ENCODE results near the gene TMEM178B.

The TMEM178B gene

DNA sequence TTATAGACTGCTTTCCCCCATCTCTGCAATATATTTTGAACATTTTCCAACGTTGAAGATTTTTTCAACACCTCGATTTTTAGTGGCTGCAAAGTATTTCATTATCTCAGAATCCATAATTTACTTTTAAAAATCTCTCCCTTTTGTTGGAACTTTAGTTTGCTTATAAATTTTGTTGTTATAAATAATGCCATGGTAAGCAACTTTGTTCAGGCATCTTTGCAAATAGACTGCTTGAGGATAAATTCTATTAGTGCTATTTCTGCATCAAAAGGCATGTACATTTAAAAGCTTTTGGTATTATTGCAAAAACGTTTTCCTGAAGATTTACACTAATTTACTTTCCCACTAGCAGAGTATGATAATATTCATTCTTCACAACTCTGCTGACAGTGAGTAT lies 79.4 kb downstream of the TMEM178B start:
- no peak overlapping the region for H3K14ac ChIP-seq (ENCODE audit: low read length)
- WGBS, 2 donors (ENCODE audit: extremely low coverage in 2 of 2, insufficient read length in 2 of 2, insufficient replicate concordance in 1 of 2), result no CpG with 5 or more reads among the region's 3 CpGs
- no peak overlapping the region for H3K9ac ChIP-seq (ENCODE audit: low read depth, low read length, poor library complexity)
- no peak overlapping the region for H3K27ac ChIP-seq (replicated peaks; ENCODE audit: low read length)
- H3K27me3 ChIP-seq (ENCODE audit: control insufficient read depth in 3 of 3, insufficient read depth in 3 of 3, low read depth in 1 of 3, low read length in 3 of 3), result no peaks in the 10 kb centered on the region
- no peaks in the 10 kb centered on the region for H3K9me3 ChIP-seq (replicated peaks in 1 of 2; ENCODE audit: control insufficient read depth in 2 of 2, insufficient read depth in 1 of 2, low read depth in 1 of 2, low read length in 2 of 2)
- no peak overlapping the region for H4K8ac ChIP-seq (ENCODE audit: low read depth, low read length)
- H3K4me3 ChIP-seq (ENCODE audit: low read length in 2 of 2), result no peak overlapping the region
- no peak overlapping the region for H2BK12ac ChIP-seq (ENCODE audit: low read length)
- H2BK120ac ChIP-seq (ENCODE audit: low read depth, low read length), result no peak overlapping the region
- peaks cover 0 to 4% of the 10 kb centered on the region in 2 donors for H3K4me1 ChIP-seq (ENCODE audit: control insufficient read depth in 2 of 2, insufficient read depth in 1 of 2, low read depth in 1 of 2, low read length in 2 of 2)
- no peak overlapping the region for H4K91ac ChIP-seq (ENCODE audit: low read depth, low read length, poor library complexity)
- no peak overlapping the region for H2BK5ac ChIP-seq (ENCODE audit: low read length)
- H3K79me1 ChIP-seq (ENCODE audit: low read depth, low read length), result no peaks in the 10 kb centered on the region
- H3K36me3 ChIP-seq (replicated peaks in 1 of 2; ENCODE audit: control insufficient read depth in 2 of 2, insufficient read depth in 2 of 2, low read length in 2 of 2), result no peaks in the 10 kb centered on the region
- no peak overlapping the region for H2BK15ac ChIP-seq (ENCODE audit: low read length)
- no peak overlapping the region for H3K4me2 ChIP-seq (ENCODE audit: insufficient read depth, low read length, poor library complexity, severe bottlenecking)
- H3K18ac ChIP-seq (ENCODE audit: low read length), result no peak overlapping the region
- H3K4ac ChIP-seq (ENCODE audit: low read length), result no peak overlapping the region
- DNase-seq (ENCODE audit: low spot score), result no peak
- H2AFZ ChIP-seq (ENCODE audit: low read length), result no peak overlapping the region
- H3K23ac ChIP-seq (ENCODE audit: low read depth, low read length, poor library complexity), result no peak overlapping the region
- H2AK5ac ChIP-seq (ENCODE audit: low read depth, low read length), result no peak overlapping the region

DNA sequence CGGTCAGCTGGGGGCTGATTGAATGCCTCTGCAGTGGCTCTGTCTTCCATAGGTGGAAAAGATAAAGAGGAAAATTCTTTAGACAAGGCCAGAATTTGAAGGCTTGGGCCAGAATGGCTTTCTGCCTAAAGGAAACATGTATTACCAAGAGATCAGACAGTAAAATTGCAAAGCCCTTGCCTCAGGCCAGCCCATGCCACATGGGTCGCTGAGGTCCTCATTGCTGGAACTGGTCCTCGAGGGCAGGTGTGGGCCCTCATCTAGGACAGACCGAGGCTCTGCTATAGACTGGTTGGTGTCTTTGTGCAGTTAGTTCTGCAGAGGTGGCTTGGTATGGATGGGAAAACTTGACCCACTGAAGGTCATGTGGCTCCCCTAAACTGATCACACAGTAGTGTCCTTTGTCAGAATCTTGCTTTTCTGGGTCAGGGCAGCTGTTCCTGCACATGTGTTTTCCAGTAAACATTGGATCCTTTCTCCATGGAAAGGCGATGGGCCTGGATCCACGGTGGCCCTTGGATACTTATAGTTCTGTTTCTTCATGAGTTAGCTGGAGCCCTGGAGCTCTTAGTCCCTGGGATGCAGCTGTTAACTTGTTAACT lies 80.4 kb downstream of the TMEM178B start:
- Histone ChIP-seq H3K36me3 (replicated peaks in 1 of 2; ENCODE audit: control insufficient read depth in 2 of 2, insufficient read depth in 2 of 2, low read length in 2 of 2) (no peaks in the 10 kb centered on the region), H2AK5ac (ENCODE audit: low read depth, low read length) (no peak overlapping the region), H3K4me2 (ENCODE audit: insufficient read depth, low read length, poor library complexity, severe bottlenecking) (no peak overlapping the region), H3K79me1 (ENCODE audit: low read depth, low read length) (no peaks in the 10 kb centered on the region), H2BK5ac (ENCODE audit: low read length) (no peak overlapping the region), H3K4ac (ENCODE audit: low read length) (no peak overlapping the region), H3K23ac (ENCODE audit: low read depth, low read length, poor library complexity) (no peak overlapping the region), H2BK15ac (ENCODE audit: low read length) (no peak overlapping the region), H3K9me3 (replicated peaks in 1 of 2; ENCODE audit: control insufficient read depth in 2 of 2, insufficient read depth in 1 of 2, low read depth in 1 of 2, low read length in 2 of 2) (no peaks in the 10 kb centered on the region), H3K18ac (ENCODE audit: low read length) (no peak overlapping the region), H3K4me3 (ENCODE audit: low read length in 2 of 2) (no peak overlapping the region), H3K4me1 (ENCODE audit: control insufficient read depth in 2 of 2, insufficient read depth in 1 of 2, low read depth in 1 of 2, low read length in 2 of 2) (peaks cover 0 to 4% of the 10 kb centered on the region in 2 donors), H3K9ac (ENCODE audit: low read depth, low read length, poor library complexity) (no peak overlapping the region), H4K91ac (ENCODE audit: low read depth, low read length, poor library complexity) (no peak overlapping the region), H4K8ac (ENCODE audit: low read depth, low read length) (no peak overlapping the region), H3K27ac (replicated peaks; ENCODE audit: low read length) (no peak overlapping the region), H2BK120ac (ENCODE audit: low read depth, low read length) (no peak overlapping the region), H3K14ac (ENCODE audit: low read length) (no peak overlapping the region), H2BK12ac (ENCODE audit: low read length) (no peak overlapping the region), H3K27me3 (ENCODE audit: control insufficient read depth in 3 of 3, insufficient read depth in 3 of 3, low read depth in 1 of 3, low read length in 3 of 3) (no peaks in the 10 kb centered on the region), H2AFZ (ENCODE audit: low read length) (no peak overlapping the region)
- no peak for DNase-seq (ENCODE audit: low spot score)
- no CpG with 5 or more reads among the region's 6 CpGs for WGBS, 2 donors (ENCODE audit: extremely low coverage in 2 of 2, insufficient read length in 2 of 2, insufficient replicate concordance in 1 of 2)

DNA sequence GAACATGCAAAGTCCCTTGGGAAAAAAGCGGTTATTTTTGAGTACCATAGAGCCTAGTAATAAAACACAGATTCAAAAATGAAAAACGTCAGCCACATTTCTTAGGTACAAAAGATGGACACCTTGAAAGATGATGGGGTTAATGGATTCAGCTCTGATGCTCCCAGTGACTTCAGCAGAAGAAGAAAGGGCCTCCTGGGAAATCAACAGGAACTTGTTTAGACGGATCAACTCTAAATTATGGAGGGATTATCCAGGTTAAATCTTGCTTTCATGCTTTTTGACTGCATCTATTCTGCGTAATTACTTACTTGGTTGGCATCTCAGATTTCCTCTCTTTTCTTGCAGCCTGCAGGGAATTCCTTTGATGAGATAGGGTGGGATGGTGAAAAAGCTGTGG lies 82.5 kb downstream of the TMEM178B start:
- H4K91ac ChIP-seq (ENCODE audit: low read depth, low read length, poor library complexity), result no peak overlapping the region
- peaks cover 0 to 2% of the 10 kb centered on the region in 2 donors for H3K9me3 ChIP-seq (replicated peaks in 1 of 2; ENCODE audit: control insufficient read depth in 2 of 2, insufficient read depth in 1 of 2, low read depth in 1 of 2, low read length in 2 of 2)
- H3K79me1 ChIP-seq (ENCODE audit: low read depth, low read length), result no peaks in the 10 kb centered on the region
- H2BK120ac ChIP-seq (ENCODE audit: low read depth, low read length), result no peak overlapping the region
- H2AK5ac ChIP-seq (ENCODE audit: low read depth, low read length), result no peak overlapping the region
- no peak overlapping the region for H3K27ac ChIP-seq (replicated peaks; ENCODE audit: low read length)
- H2BK12ac ChIP-seq (ENCODE audit: low read length), result no peak overlapping the region
- no peak overlapping the region for H3K4me3 ChIP-seq (ENCODE audit: low read length in 2 of 2)
- H2BK5ac ChIP-seq (ENCODE audit: low read length), result no peak overlapping the region
- no peak overlapping the region for H3K18ac ChIP-seq (ENCODE audit: low read length)
- H3K23ac ChIP-seq (ENCODE audit: low read depth, low read length, poor library complexity), result no peak overlapping the region
- H3K27me3 ChIP-seq (ENCODE audit: control insufficient read depth in 3 of 3, insufficient read depth in 3 of 3, low read depth in 1 of 3, low read length in 3 of 3), result no peaks in the 10 kb centered on the region
- H4K8ac ChIP-seq (ENCODE audit: low read depth, low read length), result no peak overlapping the region
- H3K14ac ChIP-seq (ENCODE audit: low read length), result no peak overlapping the region
- no peak for DNase-seq (ENCODE audit: low spot score)
- H3K4me2 ChIP-seq (ENCODE audit: insufficient read depth, low read length, poor library complexity, severe bottlenecking), result no peak overlapping the region
- no peak overlapping the region for H2BK15ac ChIP-seq (ENCODE audit: low read length)
- no peak overlapping the region for H3K9ac ChIP-seq (ENCODE audit: low read depth, low read length, poor library complexity)
- H2AFZ ChIP-seq (ENCODE audit: low read length), result no peak overlapping the region
- H3K4me1 ChIP-seq (ENCODE audit: control insufficient read depth in 2 of 2, insufficient read depth in 1 of 2, low read depth in 1 of 2, low read length in 2 of 2), result peaks cover 0 to 8% of the 10 kb centered on the region in 2 donors
- peaks cover 0 to 2% of the 10 kb centered on the region in 2 donors for H3K36me3 ChIP-seq (replicated peaks in 1 of 2; ENCODE audit: control insufficient read depth in 2 of 2, insufficient read depth in 2 of 2, low read length in 2 of 2)
- H3K4ac ChIP-seq (ENCODE audit: low read length), result no peak overlapping the region
- WGBS, 2 donors (ENCODE audit: extremely low coverage in 2 of 2, insufficient read length in 2 of 2, insufficient replicate concordance in 1 of 2), result no CpG with 5 or more reads among the region's 4 CpGs

- H3K4me2 ChIP-seq (ENCODE audit: insufficient read depth, low read length, poor library complexity, severe bottlenecking), result no peak overlapping the region
- no peak overlapping the region for H2BK5ac ChIP-seq (ENCODE audit: low read length)
- no peak overlapping the region for H2AFZ ChIP-seq (ENCODE audit: low read length)
- no peak overlapping the region for H2BK15ac ChIP-seq (ENCODE audit: low read length)
- no peak overlapping the region for H3K14ac ChIP-seq (ENCODE audit: low read length)
- no peak overlapping the region for H3K18ac ChIP-seq (ENCODE audit: low read length)
- no peak overlapping the region for H4K91ac ChIP-seq (ENCODE audit: low read depth, low read length, poor library complexity)
- H3K27me3 ChIP-seq (ENCODE audit: control insufficient read depth in 3 of 3, insufficient read depth in 3 of 3, low read depth in 1 of 3, low read length in 3 of 3), result no peaks in the 10 kb centered on the region
- no peak overlapping the region for H3K4me3 ChIP-seq (ENCODE audit: low read length in 2 of 2)
- H3K27ac ChIP-seq (replicated peaks; ENCODE audit: low read length), result no peak overlapping the region
- H2AK5ac ChIP-seq (ENCODE audit: low read depth, low read length), result no peak overlapping the region
- DNase-seq (ENCODE audit: low spot score), result no peak
- no peak overlapping the region for H3K9ac ChIP-seq (ENCODE audit: low read depth, low read length, poor library complexity)
- H3K4me1 ChIP-seq (ENCODE audit: control insufficient read depth in 2 of 2, insufficient read depth in 1 of 2, low read depth in 1 of 2, low read length in 2 of 2), result peaks cover 0 to 8% of the 10 kb centered on the region in 2 donors
- no peak overlapping the region for H4K8ac ChIP-seq (ENCODE audit: low read depth, low read length)
- no peak overlapping the region for H3K23ac ChIP-seq (ENCODE audit: low read depth, low read length, poor library complexity)
- H2BK120ac ChIP-seq (ENCODE audit: low read depth, low read length), result no peak overlapping the region
- H3K36me3 ChIP-seq (replicated peaks in 1 of 2; ENCODE audit: control insufficient read depth in 2 of 2, insufficient read depth in 2 of 2, low read length in 2 of 2), result peaks cover 0 to 2% of the 10 kb centered on the region in 2 donors
- no peak overlapping the region for H3K4ac ChIP-seq (ENCODE audit: low read length)
- H3K9me3 ChIP-seq (replicated peaks in 1 of 2; ENCODE audit: control insufficient read depth in 2 of 2, insufficient read depth in 1 of 2, low read depth in 1 of 2, low read length in 2 of 2), result peaks cover 0 to 2% of the 10 kb centered on the region in 2 donors
- no peak overlapping the region for H2BK12ac ChIP-seq (ENCODE audit: low read length)
- WGBS, 2 donors (ENCODE audit: extremely low coverage in 2 of 2, insufficient read length in 2 of 2, insufficient replicate concordance in 1 of 2), result no CpG with 5 or more reads among the region's 16 CpGs
- no peaks in the 10 kb centered on the region for H3K79me1 ChIP-seq (ENCODE audit: low read depth, low read length)
Observed at GRCh38 chr7:141157138-141157765, 83.4 kb downstream of the TMEM178B start.
